A549 (cell line): ENCODE data around the gene DNMT1. TPM values are rescaled to one million over a fixed set of nuclear protein-coding genes. Genes with fewer than 3 reads are reported as not detected.
"Not testable (repeated sequence)": the region's sequence is repeated elsewhere in the genome, so short reads cannot be mapped to it uniquely, and the experiment has no call there.

Experiments
- ATAC-seq, 2 experiments: fragments of 200-7000 bp in 1 of 2; fragments of >200 bp in 1 of 2; cut with Nextera tagmentation in 1 of 2; cut with Tn5 transposase in 1 of 2; 3 replicates each; pipeline versions ENCODE4 v1.8.0 to v1.9.1; 2018 to 2020; ENCODE audit warnings: mild to moderate bottlenecking in 1 of 2, moderate library complexity in 1 of 2
- CTCF ChIA-PET: fragments of 300-600 bp; sonication (Branson Sonifier 250); formaldehyde crosslinking; extraction: SDS; loops from one replicate; lab custom pipeline; 2021; ENCODE audit warnings: antibody characterized with exemption, inconsistent platforms; lab: Yijun Ruan, JAX
- POLR2A ChIA-PET: fragments of 350-600 bp; formaldehyde crosslinking; extraction: SDS; loops from one replicate; lab custom pipeline; 2021; ENCODE audit warnings: antibody characterized with exemption, inconsistent platforms; lab: Yijun Ruan, JAX
- DNase-seq, 2 experiments: peaks; one replicate each; pipeline versions ENCODE4 v3.0.0 to v3.0.0-alpha.2; 2011 to 2016; ENCODE audit warnings: low read depth in 1 of 2, low spot score in 1 of 2
- FAIRE-seq: peaks from 2 replicates; lab custom pipeline; 2011; peaks lifted over from hg19 to GRCh38; lab: Jason Lieb, UNC
- H3K27ac ChIP-seq, 2 experiments: fragments of >200 bp; sonication (Bioruptor Twin); formaldehyde crosslinking; 3 replicates each; pipeline ENCODE4 v1.5.1; 2016 to 2017
- H3K4me1 ChIP-seq: fragments of >200 bp; sonication (Bioruptor Twin); formaldehyde crosslinking; 3 replicates; pipeline ENCODE4 v1.6.1; 2016
- H3K4me2 ChIP-seq: fragments of >200 bp; sonication (Bioruptor Twin); formaldehyde crosslinking; 3 replicates; pipeline ENCODE4 v1.6.1; 2016
- H3K4me3 ChIP-seq: fragments of >200 bp; sonication (Bioruptor Twin); formaldehyde crosslinking; 3 replicates; pipeline ENCODE4 v1.5.1; 2016
- H3K9me3 ChIP-seq: fragments of >200 bp; sonication (Bioruptor Twin); formaldehyde crosslinking; 3 replicates; pipeline ENCODE4 v1.6.1; 2016
- ATOH8 ChIP-seq: fragments of 250-450 bp; sonication (Bioruptor Pico); IDR thresholded peaks from 2 replicates; pipeline ENCODE4 v1.5.0; 2020; ENCODE audit warnings: low read depth, mild to moderate bottlenecking, moderate library complexity
- BCL3 ChIP-seq: fragments of >200 bp; sonication (Bioruptor Twin); formaldehyde crosslinking; IDR thresholded peaks from 3 replicates; pipeline ENCODE4 v1.6.1; 2016
- CEBPB ChIP-seq, 2 experiments: fragments of >200 bp in 1 of 2; sonication (Bioruptor Twin) in 1 of 2; formaldehyde crosslinking in 1 of 2; IDR thresholded peaks; 2 replicates each; pipeline ENCODE4 v1.6.1; 2012 to 2016
- CHD2 ChIP-seq: fragments of 150-350 bp; IDR thresholded peaks from 2 replicates; pipeline ENCODE4 v1.6.1; 2014; ENCODE audit warnings: low read length; ENCODE audit not compliant: partially characterized antibody
- CHD4 ChIP-seq: fragments of 200-600 bp; sonication (generic); IDR thresholded peaks from 2 replicates; pipeline ENCODE4 v1.6.1; 2016; ENCODE audit warnings: antibody characterized with exemption, mild to moderate bottlenecking, borderline replicate concordance
- CTCF ChIP-seq: fragments of >200 bp; sonication (Bioruptor Twin); formaldehyde crosslinking; IDR thresholded peaks from 3 replicates; pipeline ENCODE4 v1.5.1; 2016
- EHF ChIP-seq: fragments of 250-450 bp; sonication (Bioruptor Pico); IDR thresholded peaks from 2 replicates; pipeline ENCODE4 v1.5.0; 2020; ENCODE audit warnings: mild to moderate bottlenecking
- EHMT2 ChIP-seq: fragments of 200-600 bp; sonication (generic); IDR thresholded peaks from 2 replicates; pipeline ENCODE4 v1.6.1; 2016; ENCODE audit warnings: antibody characterized with exemption, low read depth, mild to moderate bottlenecking, moderate library complexity
- ELK1 ChIP-seq: fragments of 150-350 bp; IDR thresholded peaks from 2 replicates; pipeline ENCODE4 v1.6.1; 2014; ENCODE audit warnings: low read depth, mild to moderate bottlenecking, low read length
- GATA3 ChIP-seq: IDR thresholded peaks from 2 replicates; pipeline ENCODE4 v1.6.1; 2012; ENCODE audit warnings: borderline replicate concordance
- HMGXB4 ChIP-seq: fragments of 250-450 bp; sonication (Bioruptor Pico); IDR thresholded peaks from 2 replicates; pipeline ENCODE4 v1.5.0; 2021; ENCODE audit warnings: mild to moderate bottlenecking, moderate library complexity, borderline replicate concordance
- JUNB ChIP-seq: fragments of >200 bp; sonication (Bioruptor Twin); formaldehyde crosslinking; IDR thresholded peaks from 2 replicates; pipeline ENCODE4 v1.6.1; 2016
- MAX ChIP-seq: IDR thresholded peaks from 2 replicates; pipeline ENCODE4 v1.6.1; 2012
- NFE2L2 ChIP-seq: fragments of 150-350 bp; conservative IDR thresholded peaks from 2 replicates; pipeline ENCODE4 v1.6.1; 2014; ENCODE audit warnings: low read length
- NPAS2 ChIP-seq: fragments of 250-450 bp; sonication (Bioruptor Pico); IDR thresholded peaks from 2 replicates; pipeline ENCODE4 v1.8.0; 2022; ENCODE audit warnings: mild to moderate bottlenecking, moderate library complexity, borderline replicate concordance
- NR3C1 ChIP-seq: fragments of >200 bp; sonication (Bioruptor Twin); formaldehyde crosslinking; IDR thresholded peaks from 3 replicates; pipeline ENCODE4 v1.6.1; 2017
- PHF8 ChIP-seq: fragments of 200-600 bp; sonication (generic); IDR thresholded peaks from 2 replicates; pipeline ENCODE4 v1.6.1; 2016; ENCODE audit warnings: low read depth, mild to moderate bottlenecking, antibody characterized with exemption, moderate library complexity, borderline replicate concordance
- POLR2A ChIP-seq: IDR thresholded peaks from 2 replicates; pipeline ENCODE4 v1.6.1; 2012; ENCODE audit warnings: mild to moderate bottlenecking, low read length
- RCOR1 ChIP-seq: fragments of 150-350 bp; IDR thresholded peaks from 2 replicates; pipeline ENCODE4 v1.6.1; 2014; ENCODE audit warnings: antibody characterized with exemption, low read length, low read depth
- RNF2 ChIP-seq: fragments of 200-600 bp; sonication (generic); IDR thresholded peaks from 2 replicates; pipeline ENCODE4 v1.6.1; 2016; ENCODE audit warnings: low read depth, mild to moderate bottlenecking, antibody characterized with exemption, moderate library complexity, borderline replicate concordance
- SMC3 ChIP-seq: fragments of >200 bp; sonication (Bioruptor Twin); formaldehyde crosslinking; IDR thresholded peaks from 3 replicates; pipeline ENCODE4 v1.6.1; 2018; ENCODE audit warnings: inconsistent platforms
- TP53 ChIP-seq: fragments of 250-450 bp; sonication (Bioruptor Pico); IDR thresholded peaks from 2 replicates; pipeline ENCODE4 v1.5.0; 2021; ENCODE audit warnings: mild to moderate bottlenecking, moderate library complexity
- USF2 ChIP-seq: fragments of 450-650 bp; IDR thresholded peaks from 2 replicates; pipeline ENCODE4 v1.6.1; 2014; ENCODE audit warnings: antibody characterized with exemption
- ZFP36 ChIP-seq: fragments of 450-650 bp; IDR thresholded peaks from 2 replicates; pipeline ENCODE4 v1.6.1; 2014; ENCODE audit warnings: borderline replicate concordance; ENCODE audit not compliant: partially characterized antibody
- WGBS: methylation state at CpG from one replicate; pipeline ENCODE4 v1.1.6; 2017; ENCODE audit errors: missing lambda C conversion rate; 5-methylcytosine and 5-hydroxymethylcytosine counted together
- polyA plus RNA-seq, 4 experiments: library from polyadenylated mRNA; depleted of rRNA in 3 of 4; stranded (reverse); fragments of >200 nt; fragmentation: RNase III in 1 of 4; extraction: RNeasy Plus Mini Kit Qiagen cat#74134 plus additional on column Dnase treatment in 1 of 4; gene quantifications; 2 replicates in 3 of 4; 3 replicates in 1 of 4; pipeline ENCODE4 v1.2.3, GENCODE V29; 2011 to 2017

The DNMT1 gene
- polyA plus RNA-seq, 2 of the 4 experiments (the other 2 are of a cell fraction) = 85.2 to 86.2 TPM

- TF ChIP-seq ELK1 (no peak), MAX (no peak), USF2 (no peak), CTCF (no peak), PHF8 (no peak)
Observed at GRCh38 chr19:10168386-10168948, 26.3 kb downstream of the DNMT1 start (continued).

GRCh38 chr19:10167459-10167858 lies 27.3 kb downstream of the DNMT1 start:
- no peak for TF ChIP-seq RNF2
- no peak for TF ChIP-seq NFE2L2
- TF ChIP-seq BCL3 = no peak
- no peak for TF ChIP-seq ATOH8 (CRISPR knock-in tag)
- no peak for TF ChIP-seq TP53 (CRISPR knock-in tag)
- TF ChIP-seq CEBPB (IDR thresholded peaks at IDR 0.05) = no peak
- TF ChIP-seq EHF (CRISPR knock-in tag) = no peak
- no peak for TF ChIP-seq NR3C1
- no peak for TF ChIP-seq POLR2A
- TF ChIP-seq ZFP36 = no peak
- Histone ChIP-seq H3K9me3 (no peaks in the 10 kb centered on the region), H3K4me3 (no peak overlapping the region), H3K27ac (no peak overlapping the region), H3K4me1 (no peaks in the 10 kb centered on the region), H3K4me2 (no peak overlapping the region)
- ChIA-PET CTCF (interaction anchor here (1.6 kb wide), 1 partner anchor 249 kb away, joined by 3 read pairs; no protein-coding TSS in a partner anchor), POLR2A (no interaction called here)
- no peak for DNase-seq
- FAIRE-seq = no peak
- 97% methylated on average over 6 of the region's 6 CpGs for WGBS
- ATAC-seq = no peak

GRCh38 chr19:10166501-10166900 lies 28.3 kb downstream of the DNMT1 start:
- H3K27ac ChIP-seq, ATAC-seq, FAIRE-seq, H3K4me2 ChIP-seq, H3K4me1 ChIP-seq, POLR2A ChIA-PET, H3K9me3 ChIP-seq, DNase-seq, H3K4me3 ChIP-seq: not testable (repeated sequence)
- 93% methylated on average over 9 of the region's 10 CpGs for WGBS
- CTCF ChIA-PET = interaction anchor here (0.7 kb wide), 1 partner anchor 137 kb away, joined by 4 read pairs; no protein-coding TSS in a partner anchor

GRCh38 chr19:10166046-10166445 lies 28.7 kb downstream of the DNMT1 start:
- WGBS = 95% methylated on average over 5 of the region's 5 CpGs
- H3K4me2 ChIP-seq = no peak overlapping the region
- ATAC-seq (no peak; a peak in 1 of 6 replicates), DNase-seq (no peak), FAIRE-seq (no peak)
- H3K4me1 ChIP-seq = no peaks in the 10 kb centered on the region
- no peak overlapping the region for H3K4me3 ChIP-seq
- H3K27ac ChIP-seq = no peak overlapping the region
- ChIA-PET POLR2A (no interaction called here), CTCF (no interaction called here)
- H3K9me3 ChIP-seq = no peaks in the 10 kb centered on the region
- TF ChIP-seq JUNB = no peak
- TF ChIP-seq SMC3 = no peak
- no peak for TF ChIP-seq CHD4
- no peak for TF ChIP-seq ATOH8 (CRISPR knock-in tag)
- TF ChIP-seq GATA3 = no peak
- TF ChIP-seq NPAS2 (CRISPR knock-in tag) = no peak
- TF ChIP-seq HMGXB4 (CRISPR knock-in tag) = no peak
- TF ChIP-seq RCOR1 = no peak
- no peak for TF ChIP-seq TP53 (CRISPR knock-in tag)
- no peak for TF ChIP-seq CHD2
- TF ChIP-seq EHMT2 = no peak
